ENCODE measurements around the gene BPGM. TPM values are rescaled to one million over a fixed set of nuclear protein-coding genes. Genes with fewer than 3 reads are reported as not detected.
"Not testable (repeated sequence)": the region's sequence is repeated elsewhere in the genome, so short reads cannot be mapped to it uniquely, and the experiment has no call there.

BPGM gene
- total and polyA plus RNA-seq, 2 donors (not counting 1 experiment from before 2014, with no cell fraction given) = 7.0 to 9.7 TPM

GRCh38 chr7:134662166-134662870 lies 15.7 kb downstream of the BPGM start:
- Histone ChIP-seq H2AFZ (ENCODE audit: insufficient read depth, low read depth, low read length, poor library complexity, severe bottlenecking) (no peak overlapping the region), H3K36me3 (replicated peaks in 1 of 2; ENCODE audit: control extremely low read depth in 1 of 2, control insufficient read depth in 1 of 2, extremely low read depth in 1 of 2, insufficient read depth in 2 of 2, low read length in 1 of 2) (peaks cover 15 to 38% of the 10 kb centered on the region in 2 experiments), H3K4me3 (ENCODE audit: control extremely low read depth in 1 of 5, extremely low read depth in 1 of 5, insufficient read depth in 1 of 5, low read depth in 2 of 5, low read length in 4 of 5) (no peak overlapping the region), H3K27me3 (replicated peaks in 1 of 4; ENCODE audit: control extremely low read depth in 1 of 4, control insufficient read depth in 3 of 4, insufficient read depth in 4 of 4, low read length in 3 of 4) (no peaks in the 10 kb centered on the region), H3K4me1 (ENCODE audit: control insufficient read depth in 2 of 2, insufficient read depth in 2 of 2, low read length in 2 of 2) (no peaks in the 10 kb centered on the region), H3K4me2 (replicated peaks; ENCODE audit: low read depth, low read length, poor library complexity, severe bottlenecking) (no peak overlapping the region), H3K27ac (ENCODE audit: low read length in 2 of 2) (no peak overlapping the region), H3K9me3 (ENCODE audit: control extremely low read depth in 1 of 3, control insufficient read depth in 2 of 3, insufficient read depth in 1 of 3, low read length in 2 of 3) (no peaks in the 10 kb centered on the region), H3K9ac (ENCODE audit: low read length) (no peak overlapping the region), H3K79me2 (ENCODE audit: control insufficient read depth, insufficient read depth, low read length) (peaks cover 54% of the 10 kb centered on the region), H4K20me1 (ENCODE audit: control insufficient read depth, insufficient read depth, low read length, poor library complexity, severe bottlenecking) (peaks cover 14% of the 10 kb centered on the region)
- DNase-seq = no peak
- Mint-ChIP-seq H3K4me3 (no peak overlapping the region), H3K27me3 (no peaks in the 10 kb centered on the region), H3K27ac (no peak overlapping the region), H3K9me3 (ENCODE audit: insufficient read depth) (no peaks in the 10 kb centered on the region), H3K4me1 (peaks cover 2% of the 10 kb centered on the region)
- POLR2A ChIA-PET = no interaction called here
- 82% methylated on average over 3 of the region's 5 CpGs for WGBS (ENCODE audit: insufficient coverage)
- ATAC-seq (ENCODE audit: low read depth) = no peak
- TF ChIP-seq EZH2 (IDR thresholded peaks at IDR 0.05; ENCODE audit: borderline replicate concordance, insufficient read depth, low read depth, low read length, poor library complexity, severe bottlenecking) = no peak
- no peak for TF ChIP-seq CTCF (IDR thresholded peaks at IDR 0.05)
- intact Hi-C loops (cut with micrococcal nuclease) = no loop called here
- CTCF ChIA-PET = interaction anchor here (0.7 to 1.9 kb wide), 2 partner anchors 15 to 30 kb away, joined by 3 to 5 read pairs; no protein-coding TSS in a partner anchor

GRCh38 chr7:134662871-134663205 lies 16.2 kb downstream of the BPGM start:
- Histone ChIP-seq H3K4me1 (ENCODE audit: control insufficient read depth in 2 of 2, insufficient read depth in 2 of 2, low read length in 2 of 2) (no peaks in the 10 kb centered on the region), H3K4me2 (replicated peaks; ENCODE audit: low read depth, low read length, poor library complexity, severe bottlenecking) (no peak overlapping the region), H3K27me3 (replicated peaks in 1 of 4; ENCODE audit: control extremely low read depth in 1 of 4, control insufficient read depth in 3 of 4, insufficient read depth in 4 of 4, low read length in 3 of 4) (no peaks in the 10 kb centered on the region), H3K4me3 (ENCODE audit: control extremely low read depth in 1 of 5, extremely low read depth in 1 of 5, insufficient read depth in 1 of 5, low read depth in 2 of 5, low read length in 4 of 5) (no peak overlapping the region), H3K79me2 (ENCODE audit: control insufficient read depth, insufficient read depth, low read length) (peaks cover 51% of the 10 kb centered on the region), H4K20me1 (ENCODE audit: control insufficient read depth, insufficient read depth, low read length, poor library complexity, severe bottlenecking) (peaks cover 14% of the 10 kb centered on the region), H2AFZ (ENCODE audit: insufficient read depth, low read depth, low read length, poor library complexity, severe bottlenecking) (no peak overlapping the region), H3K9me3 (ENCODE audit: control extremely low read depth in 1 of 3, control insufficient read depth in 2 of 3, insufficient read depth in 1 of 3, low read length in 2 of 3) (no peaks in the 10 kb centered on the region), H3K36me3 (replicated peaks in 1 of 2; ENCODE audit: control extremely low read depth in 1 of 2, control insufficient read depth in 1 of 2, extremely low read depth in 1 of 2, insufficient read depth in 2 of 2, low read length in 1 of 2) (peaks cover 15 to 38% of the 10 kb centered on the region in 2 experiments), H3K9ac (ENCODE audit: low read length) (no peak overlapping the region), H3K27ac (ENCODE audit: low read length in 2 of 2) (no peak overlapping the region)
- Mint-ChIP-seq H3K4me3 (no peak overlapping the region), H3K27ac (no peak overlapping the region), H3K4me1 (no peaks in the 10 kb centered on the region), H3K9me3 (ENCODE audit: insufficient read depth) (no peaks in the 10 kb centered on the region), H3K27me3 (no peaks in the 10 kb centered on the region)
- no CpG with 5 or more reads among the region's 4 CpGs for WGBS (ENCODE audit: insufficient coverage)
- TF ChIP-seq CTCF (IDR thresholded peaks at IDR 0.05) = no peak
- TF ChIP-seq EZH2 (IDR thresholded peaks at IDR 0.05; ENCODE audit: borderline replicate concordance, insufficient read depth, low read depth, low read length, poor library complexity, severe bottlenecking) = no peak
- no peak for ATAC-seq (ENCODE audit: low read depth)
- CTCF ChIA-PET = no interaction called here
- intact Hi-C loops (cut with micrococcal nuclease) = no loop called here
- no peak for DNase-seq
- POLR2A ChIA-PET = no interaction called here

- not testable (repeated sequence) for H3K4me2 ChIP-seq (replicated peaks; ENCODE audit: low read depth, low read length, poor library complexity, severe bottlenecking); DNase-seq
Measured at GRCh38 chr7:134665045-134665444, 18.4 kb downstream of the BPGM start.

More at GRCh38 chr7:134665045-134665444, 18.4 kb downstream of the BPGM start:
- H3K27ac ChIP-seq (ENCODE audit: low read length in 2 of 2); H3K9me3 ChIP-seq (ENCODE audit: control extremely low read depth in 1 of 3, control insufficient read depth in 2 of 3, insufficient read depth in 1 of 3, low read length in 2 of 3); H3K27me3 Mint-ChIP-seq; H4K20me1 ChIP-seq (ENCODE audit: control insufficient read depth, insufficient read depth, low read length, poor library complexity, severe bottlenecking); H3K9me3 Mint-ChIP-seq (ENCODE audit: insufficient read depth); H3K27ac Mint-ChIP-seq; POLR2A ChIA-PET; H3K4me3 ChIP-seq (ENCODE audit: control extremely low read depth in 1 of 5, extremely low read depth in 1 of 5, insufficient read depth in 1 of 5, low read depth in 2 of 5, low read length in 4 of 5); H3K9ac ChIP-seq (ENCODE audit: low read length); intact Hi-C loops (cut with micrococcal nuclease); H2AFZ ChIP-seq (ENCODE audit: insufficient read depth, low read depth, low read length, poor library complexity, severe bottlenecking); H3K27me3 ChIP-seq (replicated peaks in 1 of 4; ENCODE audit: control extremely low read depth in 1 of 4, control insufficient read depth in 3 of 4, insufficient read depth in 4 of 4, low read length in 3 of 4); H3K4me3 Mint-ChIP-seq; ATAC-seq (ENCODE audit: low read depth): not testable (repeated sequence)
- H3K79me2 ChIP-seq (ENCODE audit: control insufficient read depth, insufficient read depth, low read length) = peaks cover 41% of the 10 kb centered on the region
- CTCF ChIA-PET = interaction anchor here (0.7 kb wide), 1 partner anchor 18 kb away, joined by 3 read pairs; no protein-coding TSS in a partner anchor
- H3K4me1 Mint-ChIP-seq = peaks cover 16% of the 10 kb centered on the region
- peaks cover 10 to 32% of the 10 kb centered on the region in 2 experiments for H3K36me3 ChIP-seq (replicated peaks in 1 of 2; ENCODE audit: control extremely low read depth in 1 of 2, control insufficient read depth in 1 of 2, extremely low read depth in 1 of 2, insufficient read depth in 2 of 2, low read length in 1 of 2)
- peaks cover 11 to 13% of the 10 kb centered on the region in 2 donors for H3K4me1 ChIP-seq (ENCODE audit: control insufficient read depth in 2 of 2, insufficient read depth in 2 of 2, low read length in 2 of 2)
- WGBS (ENCODE audit: insufficient coverage) = no CpG with 5 or more reads among the region's 3 CpGs
